HL-60 (cell line): ENCODE measurements around the gene GNG4.

Experiments
- DNase-seq, 2 experiments: peaks; one replicate each; pipeline ENCODE4 v3.0.0-alpha.2; 2010 to 2020; ENCODE audit warnings: low read depth in 1 of 2, low spot score in 1 of 2
- H3K27ac ChIP-seq: fragments of 250-450 bp; sonication (Bioruptor Pico); replicated peaks from 2 replicates; pipeline ENCODE4 v1.5.1; 2020; ENCODE audit warnings: mild to moderate bottlenecking, moderate library complexity
- H3K27me3 ChIP-seq: fragments of 250-450 bp; sonication (Bioruptor Pico); 2 replicates; pipeline ENCODE4 v1.5.1; 2021; ENCODE audit warnings: mild to moderate bottlenecking, moderate library complexity; ENCODE audit not compliant: insufficient read depth, poor library complexity, severe bottlenecking
- H3K4me3 ChIP-seq: replicated peaks from 2 replicates; pipeline ENCODE4 v1.5.1; 2011; ENCODE audit warnings: mild to moderate bottlenecking, control low read depth, low read length; ENCODE audit not compliant: insufficient read depth
- CTCF ChIP-seq: IDR thresholded peaks from one replicate; pipeline ENCODE4 v1.5.1; 2011; ENCODE audit warnings: low read length, control low read depth, inconsistent platforms; ENCODE audit not compliant: insufficient read depth
- GABPA ChIP-seq: IDR thresholded peaks from 2 replicates; pipeline ENCODE4 v1.6.1; 2012; ENCODE audit warnings: low read depth
- POLR2AphosphoS5 ChIP-seq: IDR thresholded peaks from 2 replicates; pipeline ENCODE4 v1.6.1; 2012; ENCODE audit warnings: low read depth
- REST ChIP-seq: IDR thresholded peaks from 2 replicates; pipeline ENCODE4 v1.6.1; 2012; ENCODE audit warnings: low read depth; ENCODE audit not compliant: insufficient replicate concordance
- SPI1 ChIP-seq: IDR thresholded peaks from 2 replicates; pipeline ENCODE4 v1.6.1; 2012; ENCODE audit warnings: low read depth, mild to moderate bottlenecking, borderline replicate concordance

GNG4 gene

GRCh38 chr1:235679005-235679404 is 29.4 kb upstream of the GNG4 start:
- TF ChIP-seq SPI1 (no peak), CTCF (no peak), POLR2AphosphoS5 (no peak), REST (no peak), GABPA (no peak)
- no peak overlapping the region for H3K4me3 ChIP-seq
- DNase-seq = no peak
- no peaks in the 10 kb centered on the region for H3K27me3 ChIP-seq
- no peak overlapping the region for H3K27ac ChIP-seq

- Histone ChIP-seq H3K27me3 (no peaks in the 10 kb centered on the region), H3K4me3 (no peak overlapping the region), H3K27ac (no peak overlapping the region)
- TF ChIP-seq CTCF (no peak), GABPA (no peak), SPI1 (no peak), POLR2AphosphoS5 (no peak), REST (no peak)
- no peak for DNase-seq
These were observed 25.7 kb upstream of the GNG4 start for GRCh38 chr1:235675152-235675890.

- DNase-seq = no peak
- Histone ChIP-seq H3K27me3 (no peaks in the 10 kb centered on the region), H3K4me3 (no peak overlapping the region), H3K27ac (no peak overlapping the region)
- TF ChIP-seq GABPA = no peak
- no peak for TF ChIP-seq REST
- TF ChIP-seq SPI1 = no peak
- no peak for TF ChIP-seq POLR2AphosphoS5
- no peak for TF ChIP-seq CTCF
These were observed 24.4 kb upstream of the GNG4 start for GRCh38 chr1:235673981-235674380.
